ENCODE results near the gene CALD1. TPM values are rescaled to one million over a fixed set of nuclear protein-coding genes. Genes with fewer than 3 reads are reported as not detected.

CALD1 gene
- total RNA-seq, 1 donor from 2014 or later, result 71.8 TPM

DNA sequence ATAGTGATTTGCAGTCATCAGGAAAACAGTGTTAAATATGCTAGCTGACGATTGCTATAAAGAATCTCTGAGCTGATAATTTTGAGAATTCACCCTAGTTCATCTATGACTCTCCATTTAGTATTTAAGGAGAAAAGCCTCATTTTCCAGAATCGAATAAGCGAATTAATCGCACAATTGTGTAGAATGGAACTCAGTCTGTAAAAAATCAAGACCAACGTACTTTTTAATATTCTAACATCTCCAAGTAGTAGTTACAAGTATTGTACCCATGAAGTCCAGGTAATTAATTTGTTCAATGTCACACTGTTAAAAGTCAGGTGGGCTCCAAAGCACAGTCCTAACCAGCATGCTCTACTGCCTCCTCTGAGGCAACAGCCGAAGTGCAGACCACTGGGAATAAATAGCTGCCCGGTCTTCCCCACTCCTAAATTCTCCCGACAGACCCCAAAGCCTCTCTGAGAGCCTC, 206.5 kb downstream of the CALD1 start:
- Mint-ChIP-seq H3K4me3 (peak overlapping the region; percentile 93), H3K4me1 (peaks cover 27% of the 10 kb centered on the region), H3K27ac (ENCODE audit: unreplicated experiment) (peak overlapping the region; percentile 98), H3K27me3 (ENCODE audit: low read depth) (no peaks in the 10 kb centered on the region), H3K36me3 (ENCODE audit: low read depth) (peaks cover 11% of the 10 kb centered on the region), H3K9me3 (no peaks in the 10 kb centered on the region)
- TF ChIP-seq, protein P1, sequence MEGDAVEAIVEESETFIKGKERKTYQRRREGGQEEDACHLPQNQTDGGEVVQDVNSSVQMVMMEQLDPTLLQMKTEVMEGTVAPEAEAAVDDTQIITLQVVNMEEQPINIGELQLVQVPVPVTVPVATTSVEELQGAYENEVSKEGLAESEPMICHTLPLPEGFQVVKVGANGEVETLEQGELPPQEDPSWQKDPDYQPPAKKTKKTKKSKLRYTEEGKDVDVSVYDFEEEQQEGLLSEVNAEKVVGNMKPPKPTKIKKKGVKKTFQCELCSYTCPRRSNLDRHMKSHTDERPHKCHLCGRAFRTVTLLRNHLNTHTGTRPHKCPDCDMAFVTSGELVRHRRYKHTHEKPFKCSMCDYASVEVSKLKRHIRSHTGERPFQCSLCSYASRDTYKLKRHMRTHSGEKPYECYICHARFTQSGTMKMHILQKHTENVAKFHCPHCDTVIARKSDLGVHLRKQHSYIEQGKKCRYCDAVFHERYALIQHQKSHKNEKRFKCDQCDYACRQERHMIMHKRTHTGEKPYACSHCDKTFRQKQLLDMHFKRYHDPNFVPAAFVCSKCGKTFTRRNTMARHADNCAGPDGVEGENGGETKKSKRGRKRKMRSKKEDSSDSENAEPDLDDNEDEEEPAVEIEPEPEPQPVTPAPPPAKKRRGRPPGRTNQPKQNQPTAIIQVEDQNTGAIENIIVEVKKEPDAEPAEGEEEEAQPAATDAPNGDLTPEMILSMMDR (conservative IDR thresholded peaks at IDR 0.05), result no peak
- DNase-seq (ENCODE audit: low read depth, low spot score), result no peak

DNA sequence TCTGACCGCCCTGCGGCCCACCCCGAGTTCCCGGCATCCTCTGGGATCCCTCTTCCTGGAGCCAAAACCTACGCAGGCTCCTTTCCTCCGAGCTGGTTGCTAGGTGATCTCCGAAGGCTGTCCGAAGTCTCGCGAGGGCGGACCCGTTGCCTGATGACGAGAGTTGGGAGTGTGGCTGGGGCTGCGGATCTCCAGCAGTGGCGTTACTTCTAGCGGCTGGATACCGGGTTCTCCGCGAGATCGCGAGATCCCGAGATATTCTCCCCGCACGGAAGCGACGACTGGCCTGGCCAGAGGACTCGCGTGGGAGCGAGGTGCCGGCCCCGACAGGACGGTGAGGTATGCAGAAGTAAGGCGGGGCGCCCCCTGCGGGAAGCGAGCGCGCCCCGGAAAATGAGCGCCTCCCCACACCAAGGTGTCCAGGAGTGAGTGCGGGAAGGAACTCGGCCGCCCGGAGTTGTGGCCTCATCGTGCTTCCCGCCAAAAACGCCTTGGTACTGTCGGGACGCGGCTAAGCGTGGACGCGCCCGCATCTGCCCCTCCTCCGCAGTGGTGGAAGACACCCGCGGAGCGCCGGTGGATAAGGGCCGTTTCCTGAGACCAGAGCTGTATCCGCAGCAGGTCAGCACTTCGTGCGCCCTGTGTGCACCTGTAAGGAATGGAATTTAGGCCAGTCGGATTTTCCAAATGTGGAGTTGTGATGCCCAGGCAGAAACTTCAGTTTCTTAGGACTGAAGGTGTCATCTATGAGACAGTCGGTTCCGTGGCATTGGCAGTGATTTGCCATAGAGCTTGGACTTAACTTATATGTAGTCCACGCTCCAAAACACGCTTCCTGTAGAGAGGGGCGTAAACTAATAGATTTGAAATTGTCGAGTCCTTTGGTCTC, 207.2 kb downstream of the CALD1 start, which contains the start of gene AGBL3:
Gene AGBL3, plus strand, starts transcription at position 146 of the 889 bp plus-strand sequence. CDS start 1,426 bp downstream, outside the sequence.
- peak; percentile 90 for DNase-seq (ENCODE audit: low read depth, low spot score)
- Mint-ChIP-seq H3K4me1 (peaks cover 27% of the 10 kb centered on the region), H3K4me3 (peak within 1 kb of the TSS; percentile 93), H3K9me3 (no peaks in the 10 kb centered on the region), H3K27me3 (ENCODE audit: low read depth) (no peaks in the 10 kb centered on the region), H3K27ac (ENCODE audit: unreplicated experiment) (peak within 1 kb of the TSS; percentile 98), H3K36me3 (ENCODE audit: low read depth) (peaks cover 16% of the 10 kb centered on the region)
- TF ChIP-seq, protein P1 (conservative IDR thresholded peaks at IDR 0.05), result peak; percentile 64

DNA sequence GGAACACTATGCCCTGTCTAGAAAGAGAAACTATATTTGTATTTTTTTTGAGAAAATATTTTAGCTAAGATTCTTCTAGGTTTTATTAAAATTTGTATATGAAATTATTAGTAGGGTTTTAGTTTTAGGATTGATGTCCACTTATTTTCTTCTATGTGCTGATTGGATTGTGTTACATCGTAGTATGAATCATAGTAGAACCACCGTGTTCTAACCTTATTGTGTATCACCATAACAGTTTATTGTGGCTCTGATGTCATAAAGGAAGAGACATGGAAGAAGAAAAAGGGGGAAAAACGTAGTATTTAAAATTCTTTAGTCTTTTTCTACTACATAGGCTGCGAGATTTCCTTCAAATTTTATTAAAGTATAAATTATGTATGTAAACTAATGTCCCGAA, 208.7 kb downstream of the CALD1 start:
- no peak for DNase-seq (ENCODE audit: low read depth, low spot score)
- peaks cover 21% of the 10 kb centered on the region for H3K36me3 Mint-ChIP-seq (ENCODE audit: low read depth)
- H3K27me3 Mint-ChIP-seq (ENCODE audit: low read depth), result no peaks in the 10 kb centered on the region
- TF ChIP-seq, protein P1 (conservative IDR thresholded peaks at IDR 0.05), result no peak
- H3K4me1 Mint-ChIP-seq, result peaks cover 27% of the 10 kb centered on the region
- H3K9me3 Mint-ChIP-seq, result no peaks in the 10 kb centered on the region
- no peak overlapping the region for H3K27ac Mint-ChIP-seq (ENCODE audit: unreplicated experiment)
- no peak overlapping the region for H3K4me3 Mint-ChIP-seq

DNA sequence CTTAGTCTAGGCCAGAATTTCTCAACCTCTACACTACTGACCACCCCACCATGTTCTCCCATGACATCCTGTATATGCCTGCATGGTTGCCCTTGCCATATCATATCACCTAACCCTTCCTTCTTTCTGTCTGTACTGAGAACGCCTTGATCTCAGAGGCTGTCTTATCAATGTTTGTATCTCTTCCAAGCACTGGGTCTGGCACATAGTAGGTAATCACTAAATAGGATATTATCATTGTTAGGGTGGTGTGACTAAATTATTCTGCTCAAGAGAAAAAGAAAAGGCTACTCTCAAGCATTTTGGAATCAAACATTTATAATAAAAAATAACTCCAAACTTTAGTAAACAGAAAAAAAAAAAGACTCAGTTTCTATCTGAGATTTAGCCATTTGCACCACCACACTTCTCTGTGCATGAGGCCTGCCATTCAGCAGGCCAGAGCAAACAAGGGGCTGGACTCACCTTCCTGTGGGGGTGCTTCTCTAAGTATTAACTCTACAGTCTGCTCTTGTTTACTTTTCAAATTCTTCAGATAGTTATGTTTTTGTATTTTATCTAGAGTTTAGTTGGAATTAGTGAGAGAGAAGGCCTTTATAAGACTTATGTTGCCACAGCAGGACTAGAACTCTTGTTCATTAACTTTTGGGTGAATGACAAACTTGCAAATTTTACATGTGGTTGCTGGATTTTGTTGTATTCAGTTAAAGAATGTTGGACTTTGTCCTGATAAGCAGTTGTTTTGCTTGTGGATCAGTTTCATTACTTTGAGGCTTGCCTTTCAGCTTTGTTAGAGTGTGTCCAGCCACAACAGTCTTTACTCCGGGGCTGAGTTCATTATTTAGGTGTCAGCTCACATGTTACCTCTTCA, 212.3 kb downstream of the CALD1 start:
- no peak overlapping the region for H3K27ac Mint-ChIP-seq (ENCODE audit: unreplicated experiment)
- no peak for DNase-seq (ENCODE audit: low read depth, low spot score)
- TF ChIP-seq, protein P1 (conservative IDR thresholded peaks at IDR 0.05), result no peak
- no peaks in the 10 kb centered on the region for H3K27me3 Mint-ChIP-seq (ENCODE audit: low read depth)
- H3K36me3 Mint-ChIP-seq (ENCODE audit: low read depth), result peaks cover 34% of the 10 kb centered on the region
- H3K4me1 Mint-ChIP-seq, result peaks cover 19% of the 10 kb centered on the region
- H3K4me3 Mint-ChIP-seq, result peak overlapping the region; percentile 14
- H3K9me3 Mint-ChIP-seq, result no peaks in the 10 kb centered on the region

DNA sequence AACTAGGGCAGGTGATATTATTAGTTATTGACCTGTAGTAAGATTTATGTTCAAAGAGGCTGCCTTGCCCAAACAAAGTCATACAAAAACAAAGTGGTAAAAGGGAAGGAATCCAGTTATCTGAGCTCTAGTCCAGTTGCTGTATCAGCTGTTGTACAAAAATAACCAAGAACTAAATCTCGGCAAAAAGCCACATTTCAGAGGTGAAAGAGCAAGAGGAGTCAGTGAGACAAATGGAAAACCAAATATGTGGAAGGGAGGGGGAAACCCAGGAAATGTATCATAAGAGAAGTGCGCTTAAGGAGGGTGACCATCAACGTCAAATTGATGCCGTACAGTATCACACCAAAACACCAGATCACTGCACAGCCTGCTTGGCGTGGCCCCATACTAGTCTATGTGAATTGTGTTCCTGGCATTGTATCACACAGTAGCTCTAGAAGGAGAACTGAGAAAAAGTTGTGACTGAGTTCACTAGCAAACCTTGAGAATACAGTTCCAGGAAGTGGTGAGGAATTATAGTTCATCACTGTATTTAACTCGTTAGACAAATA, 213.3 kb downstream of the CALD1 start:
- peaks cover 12% of the 10 kb centered on the region for H3K4me1 Mint-ChIP-seq
- H3K27me3 Mint-ChIP-seq (ENCODE audit: low read depth), result no peaks in the 10 kb centered on the region
- H3K9me3 Mint-ChIP-seq, result no peaks in the 10 kb centered on the region
- DNase-seq (ENCODE audit: low read depth, low spot score), result no peak
- H3K27ac Mint-ChIP-seq (ENCODE audit: unreplicated experiment), result no peak overlapping the region
- no peak overlapping the region for H3K4me3 Mint-ChIP-seq
- H3K36me3 Mint-ChIP-seq (ENCODE audit: low read depth), result peaks cover 34% of the 10 kb centered on the region
- TF ChIP-seq, protein P1 (conservative IDR thresholded peaks at IDR 0.05), result no peak
